HFF-Myc (cell line): ENCODE results near the gene SCLY.

Experiments
- DNase-seq: peaks from one replicate; pipeline ENCODE4 v3.0.0-alpha.2; 2011; ENCODE audit warnings: low read depth; ENCODE audit errors: extremely low read depth
- H3K4me3 ChIP-seq: replicated peaks from 2 replicates; pipeline ENCODE4 v1.5.1; 2011; ENCODE audit warnings: low read depth, mild to moderate bottlenecking, control low read depth, low read length
- TF ChIP-seq, protein P1 (sequence below): IDR thresholded peaks from 2 replicates; pipeline ENCODE4 v1.5.1; 2012; ENCODE audit warnings: mild to moderate bottlenecking, low read depth, low read length, control low read depth; ENCODE audit errors: missing control alignments

The SCLY gene

DNA sequence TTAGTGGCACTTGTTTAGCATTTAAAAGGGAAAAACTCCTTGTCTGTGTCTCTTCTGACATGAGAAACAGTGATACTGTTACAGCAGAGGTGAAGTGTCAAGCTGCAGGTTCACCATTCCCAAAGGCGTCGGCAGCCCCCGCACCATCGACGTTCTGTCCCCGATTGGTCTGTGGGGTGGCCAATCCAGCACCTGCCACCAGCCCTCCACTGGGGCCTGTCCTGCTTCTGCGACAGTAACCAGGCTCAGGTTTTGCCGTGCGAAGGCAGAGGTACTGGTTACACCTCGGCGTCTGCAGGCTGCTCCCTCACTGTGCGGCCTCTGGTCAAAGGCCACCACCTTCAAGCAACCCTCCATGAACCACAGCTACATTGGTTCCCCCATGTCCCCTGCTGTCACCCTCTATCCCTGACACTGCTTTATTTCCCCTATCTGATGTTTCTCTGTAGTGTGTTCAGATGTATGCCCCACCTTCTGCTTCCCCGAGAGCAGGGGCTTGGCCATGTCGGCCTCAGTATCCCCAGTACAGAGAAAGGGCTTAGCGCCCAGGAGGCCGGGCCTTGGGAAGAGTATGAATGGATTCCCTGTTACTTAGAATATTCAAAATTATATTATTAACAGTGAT lies 30.7 kb downstream of the SCLY start:
- TF ChIP-seq, protein P1, sequence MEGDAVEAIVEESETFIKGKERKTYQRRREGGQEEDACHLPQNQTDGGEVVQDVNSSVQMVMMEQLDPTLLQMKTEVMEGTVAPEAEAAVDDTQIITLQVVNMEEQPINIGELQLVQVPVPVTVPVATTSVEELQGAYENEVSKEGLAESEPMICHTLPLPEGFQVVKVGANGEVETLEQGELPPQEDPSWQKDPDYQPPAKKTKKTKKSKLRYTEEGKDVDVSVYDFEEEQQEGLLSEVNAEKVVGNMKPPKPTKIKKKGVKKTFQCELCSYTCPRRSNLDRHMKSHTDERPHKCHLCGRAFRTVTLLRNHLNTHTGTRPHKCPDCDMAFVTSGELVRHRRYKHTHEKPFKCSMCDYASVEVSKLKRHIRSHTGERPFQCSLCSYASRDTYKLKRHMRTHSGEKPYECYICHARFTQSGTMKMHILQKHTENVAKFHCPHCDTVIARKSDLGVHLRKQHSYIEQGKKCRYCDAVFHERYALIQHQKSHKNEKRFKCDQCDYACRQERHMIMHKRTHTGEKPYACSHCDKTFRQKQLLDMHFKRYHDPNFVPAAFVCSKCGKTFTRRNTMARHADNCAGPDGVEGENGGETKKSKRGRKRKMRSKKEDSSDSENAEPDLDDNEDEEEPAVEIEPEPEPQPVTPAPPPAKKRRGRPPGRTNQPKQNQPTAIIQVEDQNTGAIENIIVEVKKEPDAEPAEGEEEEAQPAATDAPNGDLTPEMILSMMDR = no peak
- no peak overlapping the region for H3K4me3 ChIP-seq
- DNase-seq = no peak

DNA sequence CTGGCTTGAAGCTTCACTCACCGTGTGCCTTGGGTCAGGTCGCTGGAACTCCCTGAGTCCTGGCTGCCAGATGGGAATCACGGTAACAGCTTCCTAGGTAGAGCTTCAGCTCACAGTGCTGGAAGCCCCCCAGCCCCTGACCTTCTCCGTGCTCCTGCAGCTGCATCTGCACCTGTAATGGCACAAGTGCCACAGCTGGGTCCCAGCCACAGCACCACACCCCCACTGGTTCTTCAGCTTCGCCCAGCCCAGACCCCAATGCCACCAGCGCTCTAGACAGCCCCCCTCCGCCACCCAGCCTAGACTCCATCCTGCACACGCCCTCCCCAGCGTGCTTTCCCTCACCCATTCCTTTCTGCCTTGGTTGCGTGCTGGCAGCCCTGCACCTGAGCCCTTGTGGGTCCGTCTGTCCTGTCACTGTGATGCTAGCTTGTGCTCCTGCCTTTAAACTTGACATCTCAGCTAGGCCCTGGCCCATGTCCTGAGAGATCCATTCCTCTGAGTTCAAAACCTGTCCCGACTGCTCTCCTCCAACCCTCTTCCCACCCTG lies 31.8 kb downstream of the SCLY start:
- DNase-seq = no peak
- TF ChIP-seq, protein P1 = no peak
- no peak overlapping the region for H3K4me3 ChIP-seq

DNA sequence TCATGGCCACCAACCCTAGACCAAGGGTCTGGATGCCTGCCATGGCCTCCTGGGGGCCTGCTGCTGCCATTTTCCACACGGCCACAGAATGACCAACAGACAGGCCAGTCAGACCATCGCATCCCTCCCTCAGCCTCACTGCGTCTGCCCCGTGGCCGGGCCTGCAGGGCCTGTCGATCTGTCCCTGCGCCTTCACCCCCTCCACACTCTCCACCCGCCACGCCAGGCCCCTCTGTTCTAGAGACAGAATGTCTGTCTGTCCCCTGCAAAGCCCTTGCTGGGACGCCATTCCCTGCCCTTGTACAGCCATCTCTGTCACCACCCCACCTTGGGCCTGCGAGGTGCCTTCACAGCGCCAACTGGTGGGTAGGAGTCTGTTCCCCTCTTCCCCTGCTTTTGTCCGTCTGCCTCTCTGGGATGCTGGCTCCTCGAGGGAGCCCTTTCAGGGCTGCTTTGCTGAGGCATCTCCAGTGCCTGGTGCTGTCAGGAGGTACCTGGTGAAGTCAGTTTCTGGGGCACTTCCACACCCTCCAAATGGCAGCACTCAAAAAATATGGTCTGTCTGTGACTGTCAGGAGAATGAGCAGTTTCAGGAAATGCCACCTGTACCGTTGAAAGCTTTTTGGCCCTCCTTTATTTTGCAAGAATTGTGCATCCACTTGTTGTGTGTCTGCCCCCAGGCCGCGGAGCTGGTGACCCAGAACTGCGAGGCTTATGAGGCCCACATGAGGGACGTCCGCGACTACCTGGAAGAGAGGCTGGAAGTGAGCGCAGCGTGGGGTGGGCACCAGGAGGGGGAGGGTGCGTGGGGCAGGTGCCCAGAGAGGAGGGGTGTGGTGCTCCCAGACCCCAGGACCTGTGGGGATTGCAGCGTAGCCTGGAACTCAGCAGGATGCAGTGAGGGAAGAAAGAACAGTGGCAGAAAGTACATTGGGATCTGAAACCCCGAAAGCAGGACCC lies 32.7 kb downstream of the SCLY start:
- TF ChIP-seq, protein P1 = no peak
- no peak for DNase-seq
- H3K4me3 ChIP-seq = no peak overlapping the region

DNA sequence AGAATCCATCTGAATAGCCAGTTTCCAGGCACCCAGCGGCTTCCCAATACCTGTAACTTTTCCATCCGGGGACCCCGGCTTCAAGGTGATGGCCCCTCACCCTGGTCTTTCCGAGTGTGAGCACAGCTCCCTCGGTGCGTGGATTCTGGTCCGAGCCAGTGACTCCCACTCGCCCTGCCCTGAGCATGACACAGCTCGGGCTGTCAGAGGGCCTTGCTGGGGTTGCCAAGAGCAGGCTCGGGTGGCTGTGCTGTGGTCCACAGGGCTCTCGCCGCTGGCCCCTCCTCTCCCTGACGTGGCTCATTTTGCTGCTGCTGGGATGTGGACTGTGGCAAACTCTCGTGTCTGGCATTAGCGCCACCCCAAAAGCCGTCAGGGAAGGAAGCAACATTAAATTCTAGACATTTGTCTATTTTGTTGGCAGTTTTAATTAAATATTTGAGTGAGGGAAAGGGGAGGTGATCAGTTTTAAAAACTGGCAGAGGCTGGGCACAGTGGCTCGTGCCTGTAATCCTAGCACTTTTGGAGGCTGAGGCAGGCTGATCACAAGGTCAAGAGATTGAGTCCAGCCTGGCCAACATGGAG lies 33.7 kb downstream of the SCLY start:
- TF ChIP-seq, protein P1 = no peak
- DNase-seq = no peak
- H3K4me3 ChIP-seq = no peak overlapping the region

DNA sequence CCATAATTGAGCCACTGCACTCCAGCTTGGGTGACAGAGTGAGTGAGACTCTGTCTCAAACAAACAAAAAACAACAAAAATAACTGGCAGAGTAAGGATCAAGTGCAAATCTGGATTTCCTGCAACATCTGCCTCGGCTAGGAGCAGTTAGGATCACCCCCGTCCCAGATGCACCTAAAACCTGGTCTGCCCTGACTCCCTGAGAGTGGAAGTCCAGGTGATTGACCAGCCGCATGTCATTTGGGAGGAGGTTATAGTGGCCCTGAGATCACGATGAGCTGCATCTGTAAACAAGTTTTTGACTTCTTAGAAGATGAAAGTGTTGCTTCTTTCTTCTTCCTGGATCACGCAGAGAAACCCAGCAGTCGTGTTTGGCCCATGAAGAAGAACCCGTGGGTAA lies 34.3 kb downstream of the SCLY start:
- H3K4me3 ChIP-seq = no peak overlapping the region
- TF ChIP-seq, protein P1 = no peak
- DNase-seq = no peak

DNA sequence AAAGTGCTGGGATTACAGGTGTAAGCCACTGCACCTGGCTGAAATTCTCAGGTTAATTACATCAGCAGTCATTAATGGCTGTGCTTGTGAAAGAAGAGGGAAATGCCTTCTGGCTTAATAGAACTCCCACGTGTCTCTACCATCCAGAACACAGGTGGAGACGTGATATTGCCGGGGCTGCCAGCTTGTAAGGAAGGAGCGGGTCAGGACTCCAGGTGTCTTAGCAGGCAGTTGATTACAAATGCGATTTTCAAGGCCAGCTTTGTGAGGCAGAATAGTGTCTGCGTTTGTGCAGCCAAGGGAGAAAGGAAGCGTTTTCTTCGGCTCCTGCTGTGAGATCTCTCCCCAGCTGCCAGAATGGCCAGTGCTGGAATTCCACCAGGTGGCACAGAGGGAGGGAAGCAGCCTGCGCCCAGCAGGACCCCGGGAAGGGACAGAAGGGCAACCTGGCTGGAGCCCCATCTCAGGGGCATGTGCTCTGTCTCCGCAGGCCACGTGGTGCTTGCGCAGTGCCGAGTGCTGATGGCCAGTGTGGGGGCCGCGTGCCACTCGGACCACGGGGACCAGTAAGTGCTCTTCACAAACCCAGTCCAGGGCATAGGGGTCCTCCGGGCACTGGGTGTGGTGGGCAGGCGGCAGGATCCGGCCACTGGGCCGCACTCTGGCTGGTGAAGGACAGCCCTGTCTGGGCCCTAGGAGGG lies 35.7 kb downstream of the SCLY start:
- TF ChIP-seq, protein P1 = no peak
- H3K4me3 ChIP-seq = no peak overlapping the region
- no peak for DNase-seq
